Natural killer cell (primary cell): ENCODE results near the gene FAM168B. TPM values are rescaled to one million over a fixed set of nuclear protein-coding genes. Genes with fewer than 3 reads are reported as not detected.

Experiments used
- ATAC-seq, 3 donors: fragments of 150-1000 bp in 2 of 3; fragments of 200-7000 bp in 1 of 3; cut with Tn5 transposase; 1 replicate in 1 of 3; 2 replicates in 2 of 3; pipeline ENCODE4 v1.10.0; 2021; ENCODE audit warnings: mild to moderate bottlenecking in 2 of 3, moderate library complexity in 2 of 3
- DNase-seq, 2 donors: peaks; one replicate each; pipeline versions ENCODE4 v3.0.0 to v3.0.0-alpha.2; 2013 to 2021; ENCODE audit warnings: mixed read lengths in 1 of 2
- H3K27ac ChIP-seq: one replicate; pipeline ENCODE4 v1.5.1; 2013; ENCODE audit warnings: mild to moderate bottlenecking, low read length
- H3K27me3 ChIP-seq: one replicate; pipeline ENCODE4 v1.6.1; 2013; ENCODE audit warnings: low read length; ENCODE audit not compliant: control insufficient read depth, insufficient read depth
- H3K36me3 ChIP-seq: one replicate; pipeline ENCODE4 v1.6.1; 2013; ENCODE audit warnings: low read length; ENCODE audit not compliant: control insufficient read depth, insufficient read depth
- H3K4me1 ChIP-seq: one replicate; pipeline ENCODE4 v1.6.1; 2013; ENCODE audit warnings: low read length; ENCODE audit not compliant: control insufficient read depth, insufficient read depth
- H3K4me3 ChIP-seq: one replicate; pipeline ENCODE4 v1.5.1; 2013; ENCODE audit warnings: low read length
- H3K9me3 ChIP-seq: one replicate; pipeline ENCODE4 v1.6.1; 2013; ENCODE audit warnings: low read length; ENCODE audit not compliant: control insufficient read depth, insufficient read depth
- H3K27ac Mint-ChIP-seq, 2 donors: one replicate each; pipeline ENCODE4 v1.8.0; 2022; ENCODE audit warnings: mild to moderate bottlenecking in 2 of 2, mixed read lengths in 2 of 2, moderate library complexity in 1 of 2
- H3K27me3 Mint-ChIP-seq, 2 donors: one replicate each; pipeline ENCODE4 v1.8.0; 2022; ENCODE audit warnings: low read depth in 2 of 2, mixed read lengths in 2 of 2
- H3K36me3 Mint-ChIP-seq: one replicate; pipeline ENCODE4 v1.8.0; 2022; ENCODE audit warnings: mixed read lengths
- H3K4me1 Mint-ChIP-seq, 2 donors: one replicate each; pipeline ENCODE4 v1.8.0; 2022; ENCODE audit warnings: mixed read lengths in 2 of 2
- H3K4me3 Mint-ChIP-seq: one replicate; pipeline ENCODE4 v1.8.0; 2022; ENCODE audit warnings: mild to moderate bottlenecking, moderate library complexity, mixed read lengths
- H3K9me3 Mint-ChIP-seq, 2 donors: one replicate each; pipeline ENCODE4 v1.8.0; 2022; ENCODE audit warnings: mixed read lengths in 2 of 2
- whole genome bisulfite sequencing: methylation state at CpG from one replicate; pipeline ENCODE4 v1.1.7; 2013; ENCODE audit warnings: missing lambda C conversion rate; ENCODE audit not compliant: insufficient coverage; 5-methylcytosine and 5-hydroxymethylcytosine counted together
- intact Hi-C: fragments of 100-400 bp; cut with micrococcal nuclease; formaldehyde crosslinking; loops from one replicate; pipeline ENCODE4 v1.14.2; 2022
- total RNA-seq, 4 donors: library from RNA; stranded (reverse); fragments of 120-200 nt in 1 of 4; gene quantifications; one replicate each; pipeline versions ENCODE4 v1.2.3 to v1.2.4, GENCODE V29; 2013 to 2022
- TF ChIP-seq, protein P1 (sequence below): fragments of 200-600 bp; IDR thresholded peaks from one replicate; pipeline ENCODE4 v1.8.0; 2022; ENCODE audit warnings: antibody characterized with exemption

The FAM168B gene
- total RNA-seq, 3 donors from 2014 or later (not counting 1 experiment from before 2014, with no cell fraction given): 56.0 to 70.7 (median 65.3) TPM

DNA sequence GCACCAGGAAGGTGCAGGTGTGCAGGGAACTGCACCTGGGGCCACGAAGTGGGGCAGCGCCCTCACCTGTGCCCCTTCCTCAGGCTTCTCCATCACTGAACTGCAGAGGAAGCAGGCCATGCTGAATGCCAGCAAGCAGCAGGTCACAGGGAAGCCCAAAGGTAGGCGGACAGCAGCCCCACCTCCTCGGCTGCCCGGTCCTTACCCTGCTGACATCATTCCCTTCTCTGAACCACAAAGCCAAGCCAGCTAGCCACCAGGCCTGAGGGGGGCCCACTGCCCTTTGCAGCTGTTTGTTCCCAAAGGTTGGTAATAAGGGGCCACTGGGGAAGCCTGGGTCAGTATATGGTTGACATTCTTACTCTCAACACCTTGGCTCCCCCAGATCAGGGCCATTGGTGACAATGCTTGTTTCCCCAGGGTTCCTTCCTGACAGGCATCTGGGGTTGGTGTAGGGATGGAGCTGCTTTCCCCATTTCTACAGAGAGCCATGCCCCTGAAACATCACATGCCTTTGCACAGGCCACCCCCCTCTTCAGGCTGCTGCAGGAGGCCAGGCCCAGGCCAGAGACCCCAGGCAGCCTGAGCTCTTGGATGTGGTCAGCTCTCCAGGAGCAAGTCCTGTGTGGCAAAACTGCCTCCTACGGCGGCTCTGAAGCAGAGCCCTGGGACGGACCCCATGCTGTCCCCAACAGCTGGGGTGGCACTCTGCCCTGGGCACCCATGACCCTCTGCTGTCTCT is 47.8 kb downstream of the FAM168B start:
- TF ChIP-seq, protein P1, sequence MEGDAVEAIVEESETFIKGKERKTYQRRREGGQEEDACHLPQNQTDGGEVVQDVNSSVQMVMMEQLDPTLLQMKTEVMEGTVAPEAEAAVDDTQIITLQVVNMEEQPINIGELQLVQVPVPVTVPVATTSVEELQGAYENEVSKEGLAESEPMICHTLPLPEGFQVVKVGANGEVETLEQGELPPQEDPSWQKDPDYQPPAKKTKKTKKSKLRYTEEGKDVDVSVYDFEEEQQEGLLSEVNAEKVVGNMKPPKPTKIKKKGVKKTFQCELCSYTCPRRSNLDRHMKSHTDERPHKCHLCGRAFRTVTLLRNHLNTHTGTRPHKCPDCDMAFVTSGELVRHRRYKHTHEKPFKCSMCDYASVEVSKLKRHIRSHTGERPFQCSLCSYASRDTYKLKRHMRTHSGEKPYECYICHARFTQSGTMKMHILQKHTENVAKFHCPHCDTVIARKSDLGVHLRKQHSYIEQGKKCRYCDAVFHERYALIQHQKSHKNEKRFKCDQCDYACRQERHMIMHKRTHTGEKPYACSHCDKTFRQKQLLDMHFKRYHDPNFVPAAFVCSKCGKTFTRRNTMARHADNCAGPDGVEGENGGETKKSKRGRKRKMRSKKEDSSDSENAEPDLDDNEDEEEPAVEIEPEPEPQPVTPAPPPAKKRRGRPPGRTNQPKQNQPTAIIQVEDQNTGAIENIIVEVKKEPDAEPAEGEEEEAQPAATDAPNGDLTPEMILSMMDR: no peak
- Histone ChIP-seq H3K9me3 (no peaks in the 10 kb centered on the region), H3K27ac (no peak overlapping the region), H3K27me3 (peaks cover 1% of the 10 kb centered on the region), H3K4me1 (peaks cover 16% of the 10 kb centered on the region), H3K36me3 (peaks cover 32% of the 10 kb centered on the region), H3K4me3 (no peak overlapping the region)
- Mint-ChIP-seq H3K36me3 (peaks cover 6% of the 10 kb centered on the region), H3K4me1 (peaks cover 15% of the 10 kb centered on the region in 2 donors), H3K27me3 (peaks cover 0 to 5% of the 10 kb centered on the region in 2 donors), H3K4me3 (no peak overlapping the region), H3K9me3 (no peaks in the 10 kb centered on the region), H3K27ac (no peak overlapping the region)
- 91% methylated on average over 8 of the region's 8 CpGs for whole genome bisulfite sequencing
- peak in 1 of 3 donors; percentile 17 for ATAC-seq
- no peak for DNase-seq
- intact Hi-C loops: no loop called here

DNA sequence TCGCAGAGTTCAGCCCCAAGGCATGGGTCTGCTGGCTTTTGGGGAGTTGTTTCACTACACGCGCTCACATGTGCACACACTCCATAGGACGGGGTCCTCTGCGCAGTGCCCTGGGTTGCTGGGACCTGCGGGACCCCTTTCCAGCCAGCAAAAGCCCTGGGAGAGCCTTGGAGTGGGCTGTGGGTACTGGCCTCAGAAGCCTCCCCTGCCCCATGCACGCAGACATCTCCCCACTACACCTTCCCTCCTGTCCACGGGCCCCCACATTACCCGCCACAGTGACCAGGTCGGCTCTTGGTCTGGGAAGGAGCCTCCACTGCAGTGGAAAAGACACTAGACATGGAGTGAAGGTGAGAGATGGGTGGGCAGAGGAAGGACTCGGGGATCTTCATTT is 48.5 kb downstream of the FAM168B start:
- Mint-ChIP-seq H3K9me3 (no peaks in the 10 kb centered on the region), H3K27me3 (peaks cover 0 to 9% of the 10 kb centered on the region in 2 donors), H3K36me3 (peaks cover 2% of the 10 kb centered on the region), H3K4me1 (peaks cover 15 to 21% of the 10 kb centered on the region in 2 donors), H3K4me3 (no peak overlapping the region), H3K27ac (no peak overlapping the region)
- ATAC-seq: no peak
- no peak overlapping the region for H3K4me3 ChIP-seq
- no peak for DNase-seq
- H3K4me1 ChIP-seq: peaks cover 23% of the 10 kb centered on the region
- 93% methylated on average over 11 of the region's 11 CpGs for WGBS
- no peak overlapping the region for H3K27ac ChIP-seq
- H3K36me3 ChIP-seq: peaks cover 25% of the 10 kb centered on the region
- TF ChIP-seq, protein P1: no peak
- no peaks in the 10 kb centered on the region for H3K9me3 ChIP-seq
- intact Hi-C loops: no loop called here
- H3K27me3 ChIP-seq: peaks cover 2% of the 10 kb centered on the region

DNA sequence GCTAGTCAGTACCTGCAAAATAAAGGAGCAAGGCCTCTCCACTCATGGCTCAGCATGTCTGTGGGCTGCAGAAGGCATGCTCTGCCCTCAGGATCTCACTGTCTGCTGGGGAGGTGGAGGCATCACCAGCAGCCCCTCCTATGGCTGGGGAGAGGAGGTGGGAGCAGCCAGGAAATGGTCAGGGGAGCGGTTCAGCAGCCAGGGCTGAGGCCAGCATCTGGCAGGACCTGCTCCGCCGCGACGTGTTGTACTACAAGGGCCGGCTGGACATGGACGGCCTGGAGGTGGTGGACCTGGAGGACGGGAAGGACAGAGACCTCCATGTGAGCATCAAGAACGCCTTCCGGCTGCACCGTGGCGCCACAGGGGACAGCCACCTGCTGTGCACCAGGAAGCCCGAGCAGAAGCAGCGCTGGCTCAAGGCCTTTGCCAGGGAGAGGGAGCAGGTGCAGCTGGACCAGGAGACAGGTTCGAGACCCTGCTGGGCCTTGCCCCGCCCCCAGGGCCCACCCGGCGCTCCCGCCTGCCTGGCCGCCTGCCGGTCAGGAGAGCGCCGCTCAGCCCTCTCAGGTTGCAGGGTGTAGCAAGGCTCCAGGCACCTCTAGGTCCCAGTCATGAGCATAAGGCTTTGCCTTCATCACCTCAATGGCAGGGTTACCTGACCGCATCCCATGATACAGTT is 49.0 kb downstream of the FAM168B start:
- no peaks in the 10 kb centered on the region for H3K36me3 Mint-ChIP-seq
- H3K27ac Mint-ChIP-seq: no peak overlapping the region
- H3K4me3 ChIP-seq: no peak overlapping the region
- H3K27me3 Mint-ChIP-seq: peaks cover 0 to 12% of the 10 kb centered on the region in 2 donors
- peaks cover 15 to 21% of the 10 kb centered on the region in 2 donors for H3K4me1 Mint-ChIP-seq
- H3K27me3 ChIP-seq: peaks cover 7% of the 10 kb centered on the region
- H3K4me3 Mint-ChIP-seq: no peak overlapping the region
- TF ChIP-seq, protein P1: no peak
- H3K9me3 Mint-ChIP-seq: no peaks in the 10 kb centered on the region
- ATAC-seq (no peak), DNase-seq (no peak)
- no peak overlapping the region for H3K27ac ChIP-seq
- peaks cover 29% of the 10 kb centered on the region for H3K4me1 ChIP-seq
- intact Hi-C loops: no loop called here
- 93% methylated on average over 24 of the region's 24 CpGs for WGBS
- H3K9me3 ChIP-seq: no peaks in the 10 kb centered on the region
- peaks cover 20% of the 10 kb centered on the region for H3K36me3 ChIP-seq
